ENCODE measurements around the gene BTAF1.
"Not testable (repeated sequence)": the region's sequence is repeated elsewhere in the genome, so short reads cannot be mapped to it uniquely, and the experiment has no call there.

Gene BTAF1

DNA sequence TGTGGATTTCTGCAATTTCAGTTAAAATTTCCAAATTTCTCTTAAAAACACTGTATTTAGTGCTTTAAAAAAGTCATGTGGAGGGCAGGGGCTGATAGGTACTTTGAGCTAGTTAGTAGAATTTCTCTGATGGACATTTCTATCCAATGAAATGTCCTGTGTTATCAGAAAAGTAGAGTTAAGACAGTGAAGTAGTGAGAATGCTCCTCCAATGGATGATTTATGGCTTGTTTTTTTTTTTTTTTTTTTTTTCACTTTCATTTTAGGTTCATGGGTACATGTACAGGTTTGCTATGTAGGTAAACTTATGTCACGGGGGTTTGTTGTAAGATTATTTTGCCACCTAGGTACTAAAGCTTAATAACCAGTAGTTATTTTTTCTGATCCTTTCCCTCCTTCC lies 55.0 kb downstream of the BTAF1 start:
- DNase-seq (ENCODE audit: low read depth): no peak

DNA sequence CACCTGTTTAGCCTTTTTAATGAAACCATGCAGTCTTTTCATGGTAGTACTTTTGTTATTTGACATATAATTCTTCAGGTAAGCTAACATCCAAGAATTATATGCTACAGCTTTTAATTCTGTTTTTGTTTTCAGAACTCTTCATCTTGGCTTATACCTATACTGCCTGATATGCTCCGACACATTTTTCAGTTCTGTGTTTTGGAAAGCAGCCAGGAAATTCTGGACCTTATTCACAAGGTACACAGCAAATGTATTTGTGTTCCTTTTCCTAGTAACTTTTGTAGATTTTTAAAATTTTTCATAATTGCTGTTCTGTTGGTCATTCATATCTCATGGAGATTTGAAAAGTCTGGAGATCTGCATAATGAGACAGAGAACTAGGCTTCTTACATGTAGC lies 56.7 kb downstream of the BTAF1 start:
- no peak for DNase-seq (ENCODE audit: low read depth)

DNA sequence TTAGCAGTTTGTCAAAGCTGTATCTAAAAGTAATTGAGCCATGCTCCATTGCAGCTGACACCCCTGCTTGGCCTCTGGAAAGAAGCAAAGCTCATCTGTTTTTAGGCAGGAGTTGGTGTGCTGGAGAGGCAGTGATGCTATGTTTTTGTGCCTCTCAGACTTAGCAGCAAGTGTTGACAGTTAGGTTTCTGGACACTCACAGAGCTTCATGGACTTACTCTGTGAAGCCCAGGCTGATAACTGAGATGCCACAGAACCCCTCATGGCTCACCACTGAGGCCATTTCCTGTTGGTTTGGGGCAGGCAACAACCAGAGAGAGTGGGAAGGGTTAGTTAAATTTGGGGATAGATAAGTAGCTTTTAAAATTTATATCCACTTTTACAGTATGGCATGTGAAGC lies 59.8 kb downstream of the BTAF1 start:
- DNase-seq (ENCODE audit: low read depth): no peak

DNA sequence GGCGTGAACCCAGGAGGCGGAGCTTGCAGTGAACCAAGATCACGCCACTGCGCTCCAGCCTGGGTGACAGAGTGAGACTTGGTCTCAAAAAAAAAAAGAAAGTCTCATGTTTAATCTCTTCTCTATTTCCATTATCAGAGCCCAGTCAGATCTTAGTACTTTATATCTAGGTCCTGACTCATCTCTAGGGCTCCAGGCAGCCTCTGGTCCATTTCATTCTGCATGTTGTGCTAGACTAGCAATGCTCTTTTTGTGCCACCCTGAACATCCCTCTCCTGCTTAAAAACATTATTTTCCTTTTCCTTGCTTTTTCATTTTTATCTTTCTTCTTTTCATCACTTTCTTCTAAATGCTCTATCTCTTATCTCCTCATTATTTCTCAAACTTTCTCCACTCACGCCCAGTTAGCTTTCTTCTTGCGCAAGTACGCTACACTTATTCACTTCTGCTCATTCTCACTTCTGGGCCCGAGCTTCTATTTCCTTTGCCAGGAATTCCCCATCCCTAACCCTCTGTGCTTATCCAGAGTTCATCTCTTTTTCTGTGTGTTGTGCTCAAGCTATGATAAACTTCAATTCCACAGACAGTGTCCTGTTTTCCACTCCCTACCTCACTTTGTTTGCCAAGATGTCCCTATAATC lies 63.9 kb downstream of the BTAF1 start:
- DNase-seq (ENCODE audit: low read depth): no peak

DNA sequence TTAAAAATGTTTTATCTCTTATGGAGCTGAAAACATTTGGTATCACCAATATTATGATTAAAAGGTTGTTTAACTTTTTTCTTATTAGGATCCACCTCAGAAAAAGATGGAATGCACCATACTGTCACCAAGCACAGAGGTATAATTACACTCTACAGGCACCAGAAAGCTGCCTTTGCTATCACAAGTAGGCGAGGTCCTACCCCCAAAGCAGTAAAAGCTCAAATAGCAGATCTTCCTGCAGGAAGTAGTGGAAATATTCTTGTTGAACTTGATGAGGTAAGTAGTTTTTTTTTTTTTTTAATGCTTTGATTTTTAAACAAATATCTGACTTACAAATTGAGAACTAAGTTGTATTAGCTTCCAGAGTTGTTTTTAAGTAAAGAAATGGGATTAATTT lies 68.5 kb downstream of the BTAF1 start:
- no peak for DNase-seq (ENCODE audit: low read depth)

- DNase-seq (ENCODE audit: low read depth): no peak
These were observed 72.7 kb downstream of the BTAF1 start for GRCh38 chr10:91996266-91996665.

- DNase-seq (ENCODE audit: low read depth): no peak
These were observed 78.0 kb downstream of the BTAF1 start for GRCh38 chr10:92001581-92001980.

GRCh38 chr10:92001995-92002394 lies 78.4 kb downstream of the BTAF1 start:
- no peak for DNase-seq (ENCODE audit: low read depth)

GRCh38 chr10:92003258-92003657 lies 79.7 kb downstream of the BTAF1 start:
- no peak for DNase-seq (ENCODE audit: low read depth)

GRCh38 chr10:92005978-92006377 lies 82.4 kb downstream of the BTAF1 start:
- DNase-seq (ENCODE audit: low read depth): no peak

DNA sequence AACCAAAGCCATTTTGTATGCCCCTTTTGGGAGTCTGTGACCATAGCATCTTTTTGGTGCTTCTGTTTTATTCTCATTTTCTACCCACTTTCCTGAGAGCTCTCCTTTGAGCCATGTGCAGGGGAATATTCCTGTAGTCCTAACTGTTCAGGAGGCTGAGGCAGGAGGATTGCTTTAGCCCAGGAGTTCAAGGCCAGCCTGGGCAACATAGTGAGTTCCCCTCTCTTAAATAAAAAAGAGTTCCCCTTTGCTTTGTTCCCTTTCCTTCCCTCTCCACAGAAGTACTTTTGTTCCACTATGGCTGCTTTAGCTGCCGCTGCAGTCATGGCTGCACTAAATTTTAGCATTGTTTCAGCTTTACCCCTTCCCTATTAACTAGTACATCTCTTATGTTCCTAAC lies 85.9 kb downstream of the BTAF1 start:
- DNase-seq (ENCODE audit: low read depth): no peak

DNA sequence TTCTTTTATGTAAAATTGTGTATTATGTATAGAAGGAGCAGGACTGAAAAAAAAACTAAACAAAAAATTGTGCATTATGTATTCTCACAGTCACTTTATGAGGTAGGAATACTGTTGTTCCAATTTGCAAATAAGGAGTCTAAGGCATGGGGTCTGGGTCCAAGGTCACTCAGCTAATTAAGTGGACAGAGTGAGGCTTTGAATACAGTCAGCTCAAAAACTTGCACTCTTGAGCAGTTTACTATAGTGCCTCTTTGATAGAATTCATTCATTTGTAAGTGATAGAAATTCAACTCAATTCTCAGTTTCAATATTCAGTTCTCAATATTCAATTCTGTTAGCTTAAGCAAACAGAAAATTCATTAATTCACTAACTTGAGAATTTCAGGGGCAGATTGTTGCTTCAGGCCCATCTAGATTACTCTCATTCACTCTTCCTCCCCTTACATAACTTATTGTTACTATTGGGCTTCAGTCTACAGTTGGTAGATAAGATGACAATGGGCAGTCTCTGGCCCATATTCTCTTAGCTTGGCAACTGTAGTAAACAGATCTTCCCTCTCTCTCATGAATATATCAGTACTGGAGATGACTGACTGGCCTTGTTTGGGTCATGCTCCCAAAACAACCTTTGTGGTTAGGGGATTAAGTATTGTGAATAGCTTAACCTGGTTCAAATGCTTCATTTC lies 86.6 kb downstream of the BTAF1 start:
- DNase-seq (ENCODE audit: low read depth): no peak

GRCh38 chr10:92011560-92012214 lies 88.1 kb downstream of the BTAF1 start:
- no peak for DNase-seq (ENCODE audit: low read depth)

DNA sequence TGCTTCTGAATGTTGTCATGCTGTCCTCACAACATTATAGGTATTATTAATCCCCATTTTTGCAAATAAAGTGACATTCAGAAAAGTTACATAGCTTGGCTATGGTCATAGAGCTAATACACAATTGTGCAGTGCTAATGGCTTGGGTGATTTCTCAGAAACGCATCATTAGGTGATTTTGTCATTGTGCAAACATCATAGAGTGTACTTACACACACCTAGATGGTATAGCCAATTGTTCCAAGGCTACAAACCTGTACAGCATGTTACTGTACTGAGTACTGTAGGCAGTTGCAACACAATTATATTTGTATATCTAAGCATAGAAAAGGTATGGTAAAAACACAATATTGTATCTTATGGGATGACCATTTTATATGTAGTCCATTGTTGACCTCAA lies 91.0 kb downstream of the BTAF1 start:
- DNase-seq (ENCODE audit: low read depth): no peak

DNA sequence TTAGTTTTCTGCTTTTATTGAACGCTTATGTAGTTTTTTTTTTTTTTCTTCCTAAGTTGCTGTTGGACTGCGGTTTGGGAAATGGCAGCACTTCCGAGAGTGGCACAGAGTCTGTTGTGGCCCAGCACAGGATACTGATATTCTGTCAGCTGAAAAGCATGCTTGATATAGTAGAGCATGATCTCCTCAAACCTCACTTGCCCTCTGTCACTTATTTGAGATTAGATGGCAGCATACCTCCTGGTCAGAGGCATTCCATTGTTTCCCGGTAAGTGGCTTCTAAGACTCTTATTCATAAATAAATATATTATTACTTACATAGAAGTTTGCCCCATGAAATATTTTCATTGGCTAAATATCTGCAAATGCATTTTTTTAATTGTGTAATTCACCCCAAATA lies 101.1 kb downstream of the BTAF1 start:
- DNase-seq (ENCODE audit: low read depth): no peak

GRCh38 chr10:92025340-92025739 lies 101.8 kb downstream of the BTAF1 start:
- not testable (repeated sequence) for DNase-seq (ENCODE audit: low read depth)

GRCh38 chr10:92027141-92027540 lies 103.6 kb downstream of the BTAF1 start:
- no peak for DNase-seq (ENCODE audit: low read depth)

DNA sequence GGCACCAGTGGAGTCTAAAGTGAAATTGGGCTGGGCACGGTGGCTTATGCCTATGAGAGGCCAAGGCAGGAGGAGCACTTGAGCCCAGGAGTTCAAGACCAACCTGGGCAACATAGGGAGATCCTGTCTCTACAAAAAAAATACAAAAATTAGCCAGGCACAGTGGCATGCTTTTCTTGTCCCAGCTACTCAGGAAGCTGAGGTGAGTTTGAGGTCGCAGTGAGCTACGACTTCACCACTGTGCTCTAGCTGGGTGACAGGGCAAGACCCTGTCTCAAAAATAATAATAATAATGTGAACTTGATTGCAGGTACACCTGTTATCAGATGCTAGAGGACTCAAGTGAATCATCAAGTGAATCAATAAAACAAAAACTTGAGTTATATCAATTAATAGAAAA lies 108.0 kb downstream of the BTAF1 start:
- DNase-seq (ENCODE audit: low read depth): no peak

- DNase-seq (ENCODE audit: low read depth): not testable (repeated sequence)
These were observed 109.5 kb downstream of the BTAF1 start for GRCh38 chr10:92033070-92033469.

GRCh38 chr10:92038949-92039348 lies 115.4 kb downstream of the BTAF1 start:
- no peak for DNase-seq (ENCODE audit: low read depth)

GRCh38 chr10:92042541-92042940 lies 119.0 kb downstream of the BTAF1 start:
- no peak for DNase-seq (ENCODE audit: low read depth)

DNA sequence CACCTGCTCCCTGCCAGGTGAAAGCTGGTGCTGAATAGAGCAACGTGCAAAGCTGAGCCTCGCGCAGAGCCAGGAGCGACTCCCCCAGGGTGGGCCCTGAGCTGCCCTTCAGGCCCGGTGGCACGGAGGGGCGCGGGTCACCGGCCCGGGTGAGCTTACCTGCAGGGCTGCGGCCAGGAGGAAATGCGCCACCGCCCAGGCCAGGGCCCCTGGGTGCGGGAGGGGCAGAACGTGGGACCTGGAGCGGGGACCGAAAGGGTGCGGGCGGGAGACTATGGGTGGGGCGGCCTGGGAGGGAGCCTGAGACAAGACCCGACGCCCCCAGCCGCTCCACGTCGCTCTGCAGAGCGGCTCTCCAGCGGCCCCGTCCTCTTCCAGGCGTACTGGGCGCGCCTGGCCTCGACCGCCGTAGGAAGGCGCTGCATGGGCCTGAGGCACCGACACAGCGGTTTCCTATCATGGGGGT lies 122.1 kb downstream of the BTAF1 start:
- no peak for DNase-seq (ENCODE audit: low read depth)

DNA sequence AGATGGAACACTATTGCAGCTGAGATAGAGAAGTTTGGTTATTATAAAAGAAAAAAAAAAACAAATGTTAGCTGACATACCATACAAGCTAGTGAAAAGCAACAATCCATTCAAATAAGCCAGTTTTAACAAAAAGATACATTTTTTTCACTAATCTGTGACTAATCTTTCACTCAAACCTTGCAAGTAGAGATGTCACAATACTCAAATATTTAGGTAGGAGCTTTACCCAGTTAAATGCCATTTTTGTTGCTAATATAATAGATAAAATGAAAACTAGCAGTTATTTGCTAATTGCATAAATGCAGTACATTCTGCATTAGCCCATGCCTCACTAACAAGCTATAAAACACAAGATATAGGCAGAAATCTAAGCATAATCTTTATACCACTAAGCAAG lies 123.6 kb downstream of the BTAF1 start:
- DNase-seq (ENCODE audit: low read depth): no peak
